K562 (cell line): ENCODE results near the gene CHRNG. TPM values are rescaled to one million over a fixed set of nuclear protein-coding genes. Genes with fewer than 3 reads are reported as not detected.

Source experiments
- ATAC-seq: fragments of 200-7000 bp; cut with Tn5 transposase; 3 replicates; pipeline ENCODE4 v1.9.1; 2020; ENCODE audit warnings: moderate library complexity
- BruUV-seq: library from RNA; stranded (reverse); fragments of 400-500 nt; replicated peaks from 2 replicates; lab custom pipeline; 2021; lab: Mats Ljungman, UMichigan
- CTCF ChIA-PET: fragments of 300-600 bp; formaldehyde crosslinking; extraction: SDS; loops from one replicate; lab custom pipeline; 2021; ENCODE audit warnings: low intra/inter-chr PET ratio; lab: Yijun Ruan, JAX
- POLR2A ChIA-PET: fragments of 300-600, 350-650 bp; sonication (Branson Sonifier 250); formaldehyde crosslinking; extraction: SDS; loops from one replicate; lab custom pipeline; 2021; ENCODE audit warnings: antibody characterized with exemption, inconsistent platforms; lab: Yijun Ruan, JAX
- DNase-seq, 4 experiments: peaks; one replicate each; pipeline versions ENCODE4 v3.0.0 to v3.0.0-alpha.2; 2011 to 2018; ENCODE audit warnings: low spot score in 3 of 4, mixed read lengths in 3 of 4; ENCODE audit errors: extremely low read depth in 1 of 4
- FAIRE-seq: peaks from 2 replicates; lab custom pipeline; 2011; peaks lifted over from hg19 to GRCh38; lab: Jason Lieb, UNC
- H2AFZ ChIP-seq: 2 replicates; pipeline ENCODE4 v1.6.0; 2011; ENCODE audit warnings: low read depth, low read length, control low read depth, inconsistent platforms
- H3K27ac ChIP-seq: fragments of 200-600 bp; 3 replicates; pipeline ENCODE4 v1.8.0; 2011; ENCODE audit warnings: low read depth, mild to moderate bottlenecking, control low read depth, inconsistent platforms, low read length, moderate library complexity, mixed read lengths; ENCODE audit errors: extremely low read depth
- H3K27me3 ChIP-seq, 2 experiments: fragments of 300-600 bp in 1 of 2; 2 replicates in 1 of 2; 3 replicates in 1 of 2; pipeline versions ENCODE4 v1.6.0 to v1.8.0; 2011; ENCODE audit warnings: inconsistent platforms in 2 of 2, low read length in 2 of 2, mild to moderate bottlenecking in 1 of 2, mixed read lengths in 1 of 2, moderate library complexity in 1 of 2; ENCODE audit not compliant: control insufficient read depth in 2 of 2, insufficient read depth in 2 of 2
- H3K36me3 ChIP-seq: fragments of 300-600 bp; 3 replicates; pipeline ENCODE4 v1.8.0; 2011; ENCODE audit warnings: mild to moderate bottlenecking, low read length, inconsistent platforms; ENCODE audit not compliant: control insufficient read depth, insufficient read depth
- H3K4me1 ChIP-seq, 2 experiments: fragments of 200-600 bp in 1 of 2; replicated peaks in 1 of 2; 2 replicates in 1 of 2; 3 replicates in 1 of 2; pipeline versions ENCODE4 v1.5.1 to v1.8.0; 2011; ENCODE audit warnings: inconsistent platforms in 2 of 2, low read length in 2 of 2, mild to moderate bottlenecking in 1 of 2, mixed read lengths in 1 of 2, moderate library complexity in 1 of 2; ENCODE audit not compliant: control insufficient read depth in 2 of 2, insufficient read depth in 2 of 2
- H3K4me2 ChIP-seq: 2 replicates; pipeline ENCODE4 v1.6.1; 2011; ENCODE audit warnings: low read length, control low read depth, inconsistent platforms, mixed read lengths; ENCODE audit not compliant: insufficient read depth
- H3K4me3 ChIP-seq: fragments of 200-600 bp; sonication (generic), shearing (Covaris generic); 2 replicates; pipeline ENCODE4 v1.5.1; 2016; ENCODE audit warnings: control low read depth, inconsistent platforms
- H3K79me2 ChIP-seq: fragments of 200-600 bp; 3 replicates; pipeline ENCODE4 v1.8.0; 2011; ENCODE audit warnings: low read length, inconsistent platforms; ENCODE audit not compliant: control insufficient read depth, insufficient read depth
- H3K9ac ChIP-seq, 2 experiments: 2 replicates each; pipeline versions ENCODE4 v1.6.0 to v1.6.1; 2011; ENCODE audit warnings: low read depth in 2 of 2, low read length in 2 of 2, control low read depth in 1 of 2, inconsistent platforms in 1 of 2, mild to moderate bottlenecking in 1 of 2, mixed read lengths in 1 of 2; ENCODE audit not compliant: insufficient read depth in 1 of 2
- H3K9me1 ChIP-seq: one replicate; pipeline ENCODE4 v1.6.0; 2011; ENCODE audit warnings: inconsistent platforms, mild to moderate bottlenecking, low read length, moderate library complexity; ENCODE audit not compliant: control insufficient read depth, insufficient read depth
- H3K9me3 ChIP-seq: replicated peaks from 2 replicates; pipeline ENCODE4 v1.5.1; 2011; ENCODE audit warnings: low read depth, low read length, inconsistent platforms; ENCODE audit not compliant: control insufficient read depth, insufficient read depth
- H4K20me1 ChIP-seq: replicated peaks from 2 replicates; pipeline ENCODE4 v1.6.1; 2011; ENCODE audit warnings: low read length, inconsistent platforms, mixed read lengths; ENCODE audit not compliant: control insufficient read depth, insufficient read depth
- ADNP ChIP-seq: fragments of 200-800 bp; sonication (Bioruptor generic); IDR thresholded peaks from 2 replicates; pipeline ENCODE4 v1.6.1; 2016; ENCODE audit warnings: missing genetic modification characterization, missing compliant biosample characterization
- ARHGAP35 ChIP-seq: fragments of 450-650 bp; IDR thresholded peaks from 2 replicates; pipeline ENCODE4 v1.6.1; 2018; ENCODE audit not compliant: partially characterized antibody
- ASH1L ChIP-seq: fragments of 450-650 bp; IDR thresholded peaks from 2 replicates; pipeline ENCODE4 v1.6.1; 2018; ENCODE audit warnings: borderline replicate concordance, mild to moderate bottlenecking, low read depth; ENCODE audit not compliant: partially characterized antibody
- BRF1 ChIP-seq: IDR thresholded peaks from 3 replicates; pipeline ENCODE4 v1.6.1; 2011; ENCODE audit warnings: borderline replicate concordance, mild to moderate bottlenecking; ENCODE audit not compliant: insufficient read length; ENCODE audit errors: extremely low read depth
- CBFA2T3 ChIP-seq: fragments of 450-650 bp; IDR thresholded peaks from 2 replicates; pipeline ENCODE4 v1.6.1; 2017
- EP300 ChIP-seq: IDR thresholded peaks from 2 replicates; pipeline ENCODE4 v1.6.1; 2012; ENCODE audit warnings: low read length, improper control_type of control experiment
- KAT7 ChIP-seq: sonication (generic); formaldehyde crosslinking; IDR thresholded peaks from 2 replicates; pipeline ENCODE4 v1.8.0; 2022; ENCODE audit warnings: missing genetic modification reagents, mild to moderate bottlenecking, borderline replicate concordance
- PYGO2 ChIP-seq: fragments of 450-650 bp; IDR thresholded peaks from 2 replicates; pipeline ENCODE4 v1.6.1; 2016; ENCODE audit warnings: mild to moderate bottlenecking, missing genetic modification characterization, moderate library complexity, missing compliant biosample characterization
- RFX1 ChIP-seq: fragments of 450-650 bp; IDR thresholded peaks from 2 replicates; pipeline ENCODE4 v1.6.1; 2016; ENCODE audit warnings: mild to moderate bottlenecking, moderate library complexity
- SIRT6 ChIP-seq: IDR thresholded peaks from one replicate; pipeline ENCODE4 v1.6.1; 2012; ENCODE audit warnings: low read depth, mild to moderate bottlenecking, control low read depth, inconsistent platforms, low read length, moderate library complexity
- ZNF175 ChIP-seq: fragments of 200-800 bp; sonication (Bioruptor generic); IDR thresholded peaks from 2 replicates; pipeline ENCODE4 v1.6.1; 2016; ENCODE audit warnings: low read depth, mild to moderate bottlenecking, missing genetic modification characterization, missing compliant biosample characterization
- WGBS: fragments of 100-300 bp; shearing (Covaris generic); methylation state at CpG from one replicate; pipeline ENCODE4 v1.1.6; 2016; ENCODE audit warnings: low coverage, mixed read lengths; ENCODE audit not compliant: insufficient coverage; ENCODE audit errors: missing lambda C conversion rate; 5-methylcytosine and 5-hydroxymethylcytosine counted together
- in situ Hi-C: fragments of 300-500 bp; cut with MboI; formaldehyde crosslinking; loops from 4 replicates; pipeline ENCODE4 v1.15.0; 2018; ENCODE audit warnings: inconsistent platforms, mixed read lengths
- intact Hi-C: fragments of 100-400 bp; cut with micrococcal nuclease; formaldehyde crosslinking; loops from 2 replicates; pipeline ENCODE4 v1.14.2; 2022
- polyA plus RNA-seq, 8 experiments: library from polyadenylated mRNA; depleted of rRNA in 4 of 8; stranded (reverse) in 5 of 8; unstranded in 3 of 8; fragments of >200 nt; fragmentation: Nextera tagmentation in 2 of 8; fragmentation: Illumina TruSeq in 1 of 8; extraction: Ambion mirVana in 2 of 8; extraction: Trizol in 1 of 8; gene quantifications; 2 replicates each; pipeline versions ENCODE4 v1.2.1 to v1.2.3, GENCODE V29; 2011 to 2014; ENCODE audit warnings: inconsistent platforms in 1 of 8, missing spikeins in 1 of 8
- total RNA-seq, 7 experiments: library from RNA; depleted of rRNA in 6 of 7; stranded (reverse); fragments of >200 nt in 6 of 7; fragmentation: Illumina TruSeq in 2 of 7; extraction: Trizol in 2 of 7; gene quantifications; 2 replicates each; pipeline versions ENCODE4 v1.2.1 to v1.2.3, GENCODE V29; 2011 to 2021; ENCODE audit warnings: low replicate concordance in 1 of 7
- TF ChIP-seq, protein P1 (sequence below): sonication (generic); formaldehyde crosslinking; IDR thresholded peaks from 2 replicates; pipeline ENCODE4 v1.8.0; 2022; ENCODE audit warnings: mild to moderate bottlenecking, missing genetic modification reagents

CHRNG gene
- total and polyA plus RNA-seq, 9 of the 15 experiments (the other 6 are each of a cell fraction or from before 2014, with no cell fraction given) = not detected

GRCh38 chr2:232501794-232502390 is 37.6 kb upstream of the CHRNG start:
- ATAC-seq (no peak), FAIRE-seq (no peak), DNase-seq (no peak)
- Histone ChIP-seq H3K4me3 (no peak overlapping the region), H4K20me1 (no peaks in the 10 kb centered on the region), H3K9me3 (no peaks in the 10 kb centered on the region), H3K36me3 (no peaks in the 10 kb centered on the region), H2AFZ (no peak overlapping the region), H3K4me1 (peaks cover 0 to 13% of the 10 kb centered on the region in 2 experiments; a peak in 2 of 5 replicates), H3K4me2 (no peak overlapping the region), H3K79me2 (no peaks in the 10 kb centered on the region), H3K9me1 (no peaks in the 10 kb centered on the region), H3K9ac (no peak overlapping the region; a peak in 1 of 4 replicates), H3K27me3 (peaks cover 3 to 38% of the 10 kb centered on the region in 2 experiments; a peak in 2 of 5 replicates), H3K27ac (no peak overlapping the region)
- intact Hi-C loops = no loop called here
- ChIA-PET POLR2A (interaction anchor here (0.8 kb wide), 1 partner anchor 25 kb away, joined by 3 read pairs; no protein-coding TSS in a partner anchor), CTCF (no interaction called here)
- 0% methylated on average over 3 of the region's 10 CpGs for WGBS
- no TSS peak for BruUV-seq
- in situ Hi-C loops = no loop called here
- TF ChIP-seq EP300 (no peak), ADNP (no peak), RFX1 (no peak), ARHGAP35 (no peak), PYGO2 (tag) (no peak), ASH1L (no peak), ZNF175 (CRISPR knock-in tag) (no peak), BRF1 (no peak), SIRT6 (no peak), KAT7 (CRISPR knock-in tag) (no peak), CBFA2T3 (no peak)
- TF ChIP-seq, protein P1, sequence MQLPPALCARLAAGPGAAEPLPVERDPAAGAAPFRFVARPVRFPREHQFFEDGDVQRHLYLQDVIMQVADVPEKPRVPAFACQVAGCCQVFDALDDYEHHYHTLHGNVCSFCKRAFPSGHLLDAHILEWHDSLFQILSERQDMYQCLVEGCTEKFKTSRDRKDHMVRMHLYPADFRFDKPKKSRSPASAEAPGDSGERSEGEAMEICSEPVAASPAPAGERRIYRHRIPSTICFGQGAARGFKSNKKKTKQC = no peak
